ENCODE results near the gene LMO4.

The LMO4 gene

DNA sequence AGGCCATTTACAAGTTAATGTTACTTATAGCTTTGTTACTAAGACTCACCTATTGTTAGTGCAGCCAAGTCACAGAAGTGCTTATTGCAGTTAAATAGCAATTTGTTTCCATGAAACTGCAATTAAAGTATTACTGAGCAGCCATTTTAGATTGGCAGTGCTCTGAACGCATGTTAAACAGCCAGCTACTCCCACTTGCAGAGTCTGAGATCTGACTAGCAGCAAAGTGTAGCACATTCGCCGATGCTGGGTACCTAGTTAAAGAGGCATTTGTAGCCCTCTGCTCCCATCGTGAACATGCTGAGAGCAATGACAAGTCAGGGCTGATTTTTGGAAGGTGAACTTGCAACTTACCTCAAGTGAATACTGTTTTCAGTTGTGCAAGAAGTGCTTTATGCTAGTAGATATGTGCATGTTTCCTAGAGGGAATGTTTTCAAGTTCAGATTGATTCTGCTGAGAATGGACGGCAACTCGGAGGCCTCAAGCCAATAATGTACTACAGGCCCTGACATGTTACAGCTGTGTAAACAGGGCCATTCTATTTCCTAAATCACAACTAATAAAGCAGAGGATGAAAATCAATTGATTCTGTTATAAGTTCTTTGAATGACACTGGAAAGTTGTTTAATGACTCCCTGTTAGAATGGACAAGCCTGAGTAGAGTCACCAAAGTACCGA lies 19.8 kb downstream of the LMO4 start:
- no peak overlapping the region for H3K4me3 ChIP-seq (ENCODE audit: low read depth, low read length)
- no peaks in the 10 kb centered on the region for H3K4me1 ChIP-seq
- no peak for DNase-seq
- no peaks in the 10 kb centered on the region for H3K27me3 ChIP-seq
- no peak for TF ChIP-seq CTCF (IDR thresholded peaks at IDR 0.05; ENCODE audit: low read depth, low read length)
- no peaks in the 10 kb centered on the region for H3K9me3 ChIP-seq
- no peaks in the 10 kb centered on the region for H3K36me3 ChIP-seq

- no peak for TF ChIP-seq CTCF (IDR thresholded peaks at IDR 0.05; ENCODE audit: low read depth, low read length)
- H3K4me1 ChIP-seq = no peaks in the 10 kb centered on the region
These were observed 20.4 kb downstream of the LMO4 start for GRCh38 chr1:87349036-87349435.

DNA sequence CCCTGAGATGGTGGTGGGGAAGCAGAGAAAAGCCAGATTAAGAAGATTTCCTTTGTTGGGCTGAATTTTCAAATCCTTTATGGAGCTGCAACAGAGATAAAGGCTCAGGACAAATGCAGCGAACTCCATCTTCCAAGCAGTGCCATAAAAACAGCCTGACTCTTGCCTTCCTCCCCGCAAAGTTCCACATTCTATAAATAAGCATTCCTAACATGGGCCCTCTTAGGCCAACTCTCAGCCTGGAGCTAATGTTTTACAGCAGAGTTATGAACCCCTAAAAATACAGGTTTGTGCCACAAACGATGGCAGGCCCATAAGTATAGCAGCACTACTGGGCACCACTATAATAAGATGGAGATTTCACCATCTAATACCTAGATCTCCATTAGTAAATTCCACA lies 27.2 kb downstream of the LMO4 start:
- Histone ChIP-seq H3K4me3 (ENCODE audit: low read depth, low read length) (no peak overlapping the region), H3K4me1 (peaks cover 6% of the 10 kb centered on the region; the same call in 1 of the 2 replicates), H3K27me3 (no peaks in the 10 kb centered on the region), H3K9me3 (no peaks in the 10 kb centered on the region), H3K36me3 (no peaks in the 10 kb centered on the region)
- no peak for TF ChIP-seq CTCF (IDR thresholded peaks at IDR 0.05; ENCODE audit: low read depth, low read length)
- DNase-seq = no peak

More at GRCh38 chr1:87349036-87349435, 20.4 kb downstream of the LMO4 start:
- Histone ChIP-seq H3K36me3 (no peaks in the 10 kb centered on the region), H3K4me3 (ENCODE audit: low read depth, low read length) (no peak overlapping the region), H3K27me3 (no peaks in the 10 kb centered on the region), H3K9me3 (no peaks in the 10 kb centered on the region)
- no peak for DNase-seq

DNA sequence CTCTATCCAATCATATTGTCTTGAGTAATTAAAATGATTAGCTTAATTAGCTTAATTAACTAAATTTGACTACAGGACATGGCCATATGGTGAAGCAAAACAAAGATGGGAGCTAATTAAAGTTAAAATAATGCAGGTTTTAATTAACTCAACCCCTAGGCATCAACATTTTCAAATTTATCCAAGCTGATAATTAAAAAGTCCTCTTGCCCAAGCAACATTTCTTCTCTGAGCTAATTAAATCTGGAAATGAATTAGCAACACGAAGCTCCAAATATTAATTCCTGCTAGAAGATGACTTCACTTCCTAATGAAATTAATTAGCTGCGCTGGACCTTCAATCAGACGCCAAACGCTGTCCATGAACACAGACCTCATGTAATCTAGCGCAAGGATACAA lies 27.9 kb downstream of the LMO4 start:
- H3K4me3 ChIP-seq (ENCODE audit: low read depth, low read length) = no peak overlapping the region
- no peak for TF ChIP-seq CTCF (IDR thresholded peaks at IDR 0.05; ENCODE audit: low read depth, low read length)

GRCh38 chr1:87358219-87358618 lies 29.5 kb downstream of the LMO4 start:
- no peak for DNase-seq
- TF ChIP-seq CTCF (IDR thresholded peaks at IDR 0.05; ENCODE audit: low read depth, low read length) = no peak

More for the DNA sequence above, 27.9 kb downstream of the LMO4 start:
- H3K36me3 ChIP-seq = no peaks in the 10 kb centered on the region
- H3K4me1 ChIP-seq = peaks cover 6% of the 10 kb centered on the region; the same call in 1 of the 2 replicates
- H3K27me3 ChIP-seq = no peaks in the 10 kb centered on the region
- no peak for DNase-seq
- H3K9me3 ChIP-seq = no peaks in the 10 kb centered on the region

GRCh38 chr1:87359586-87359985 lies 30.9 kb downstream of the LMO4 start:
- H3K4me1 ChIP-seq = peaks cover 6% of the 10 kb centered on the region; the same call in 1 of the 2 replicates
- TF ChIP-seq CTCF (IDR thresholded peaks at IDR 0.05; ENCODE audit: low read depth, low read length) = no peak

More at GRCh38 chr1:87358219-87358618, 29.5 kb downstream of the LMO4 start:
- H3K4me3 ChIP-seq (ENCODE audit: low read depth, low read length) = no peak overlapping the region
- H3K4me1 ChIP-seq = peaks cover 6% of the 10 kb centered on the region; the same call in 1 of the 2 replicates
- H3K27me3 ChIP-seq = no peaks in the 10 kb centered on the region
- no peaks in the 10 kb centered on the region for H3K36me3 ChIP-seq
- H3K9me3 ChIP-seq = no peaks in the 10 kb centered on the region

More at GRCh38 chr1:87359586-87359985, 30.9 kb downstream of the LMO4 start:
- H3K4me3 ChIP-seq (ENCODE audit: low read depth, low read length) = no peak overlapping the region
- no peak for DNase-seq
- H3K9me3 ChIP-seq = no peaks in the 10 kb centered on the region
- no peaks in the 10 kb centered on the region for H3K27me3 ChIP-seq
- no peaks in the 10 kb centered on the region for H3K36me3 ChIP-seq

All from BE2C (cell line).